Measurements from ENCODE around the gene TBC1D5.

DNA sequence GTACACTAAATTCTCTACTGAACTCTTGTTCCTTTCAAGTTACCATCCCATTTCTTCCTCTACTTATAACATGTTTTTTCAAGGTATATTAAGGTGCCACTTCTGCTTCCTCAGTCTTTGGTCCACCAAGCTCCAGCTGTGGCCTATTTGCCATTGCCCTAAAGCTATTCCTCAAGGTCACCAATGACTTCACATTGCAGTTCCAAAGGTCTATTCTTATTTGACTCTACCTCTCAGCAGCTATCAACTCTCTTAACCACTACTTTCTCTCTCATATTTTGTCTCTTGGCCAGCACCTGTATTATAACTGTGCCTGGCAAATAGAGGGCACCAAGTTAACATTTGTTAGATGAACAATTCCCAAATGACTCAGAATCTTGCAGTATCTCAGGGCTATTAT, 503.0 kb downstream of the TBC1D5 start:
- TF ChIP-seq, protein P1, sequence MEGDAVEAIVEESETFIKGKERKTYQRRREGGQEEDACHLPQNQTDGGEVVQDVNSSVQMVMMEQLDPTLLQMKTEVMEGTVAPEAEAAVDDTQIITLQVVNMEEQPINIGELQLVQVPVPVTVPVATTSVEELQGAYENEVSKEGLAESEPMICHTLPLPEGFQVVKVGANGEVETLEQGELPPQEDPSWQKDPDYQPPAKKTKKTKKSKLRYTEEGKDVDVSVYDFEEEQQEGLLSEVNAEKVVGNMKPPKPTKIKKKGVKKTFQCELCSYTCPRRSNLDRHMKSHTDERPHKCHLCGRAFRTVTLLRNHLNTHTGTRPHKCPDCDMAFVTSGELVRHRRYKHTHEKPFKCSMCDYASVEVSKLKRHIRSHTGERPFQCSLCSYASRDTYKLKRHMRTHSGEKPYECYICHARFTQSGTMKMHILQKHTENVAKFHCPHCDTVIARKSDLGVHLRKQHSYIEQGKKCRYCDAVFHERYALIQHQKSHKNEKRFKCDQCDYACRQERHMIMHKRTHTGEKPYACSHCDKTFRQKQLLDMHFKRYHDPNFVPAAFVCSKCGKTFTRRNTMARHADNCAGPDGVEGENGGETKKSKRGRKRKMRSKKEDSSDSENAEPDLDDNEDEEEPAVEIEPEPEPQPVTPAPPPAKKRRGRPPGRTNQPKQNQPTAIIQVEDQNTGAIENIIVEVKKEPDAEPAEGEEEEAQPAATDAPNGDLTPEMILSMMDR (conservative IDR thresholded peaks at IDR 0.05), result no peak
- no peak for TF ChIP-seq ZFX (IDR thresholded peaks at IDR 0.05)
